Right ventricle myocardium superior (tissue), 1 donor: ENCODE measurements around the gene OR8B8. TPM values are rescaled to one million over a fixed set of nuclear protein-coding genes. Genes with fewer than 3 reads are reported as not detected.
"Not testable (repeated sequence)": the region's sequence is repeated elsewhere in the genome, so short reads cannot be mapped to it uniquely, and the experiment has no call there.

Experiments used
- ATAC-seq: fragments of 200-7000 bp; cut with Tn5 transposase; one replicate; pipeline ENCODE4 v1.9.1; 2020; ENCODE audit warnings: mild to moderate bottlenecking; ENCODE audit not compliant: poor library complexity
- DNase-seq: peaks from one replicate; pipeline ENCODE4 v3.0.0-alpha.2; 2020
- intact Hi-C: fragments of 100-400 bp; cut with DNase I; formaldehyde crosslinking; loops from one replicate; pipeline ENCODE4 v1.11.2; 2022
- total RNA-seq: library from RNA; stranded (reverse); fragmentation: NEBNext Ultra II Directional; extraction: Animal tissue kit (Norgen Biotek cat#: 25700); gene quantifications from one replicate; pipeline ENCODE4 v1.2.1, GENCODE V29; 2021
- donor health status: DM: no; HTN: yes; CAD: no; lungs with severe emphysema.

The OR8B8 gene
- total RNA-seq, 1 donor from 2014 or later: not detected

DNA sequence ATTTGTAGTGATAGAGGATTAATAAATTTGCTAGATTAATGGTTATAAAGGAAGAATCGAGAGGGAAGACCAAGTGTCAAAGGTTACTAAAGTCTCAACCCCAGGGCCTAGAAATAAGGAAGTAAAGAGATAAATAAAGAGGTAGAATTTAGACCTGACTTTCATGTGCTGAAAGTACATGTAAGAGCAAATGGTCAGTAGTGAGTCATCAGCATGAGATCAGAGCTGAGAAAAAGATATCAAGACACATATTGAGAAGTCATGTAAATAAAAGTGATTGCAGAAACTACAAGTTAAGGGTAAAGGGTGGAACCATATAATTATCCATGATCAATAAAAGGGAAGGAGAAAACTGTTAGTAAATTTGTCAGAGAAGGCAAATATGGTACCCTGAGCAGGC is 1.4 kb upstream of the OR8B8 start:
- intact Hi-C loops: no loop called here
- ATAC-seq (no peak), DNase-seq (no peak)

DNA sequence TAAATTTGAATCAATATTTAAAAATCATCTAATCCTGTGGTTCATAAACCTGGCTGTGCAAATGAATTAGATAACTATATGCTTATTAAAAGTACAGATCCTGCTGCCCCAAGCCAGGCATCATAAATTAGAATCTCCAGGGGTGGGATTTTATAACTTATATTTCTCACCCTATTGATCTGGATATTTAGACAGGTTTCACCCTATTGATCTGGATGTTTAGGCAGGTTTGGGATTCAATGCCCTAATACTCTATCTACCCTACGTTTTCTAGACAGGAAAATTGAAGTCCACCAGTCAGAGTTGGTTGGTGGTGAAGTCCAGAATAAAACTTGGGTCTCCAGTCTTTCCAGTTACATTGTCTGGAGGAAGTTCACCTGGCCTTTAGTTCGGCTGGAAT is 2.6 kb downstream of the OR8B8 start:
- no peak for ATAC-seq
- intact Hi-C loops: no loop called here

DNA sequence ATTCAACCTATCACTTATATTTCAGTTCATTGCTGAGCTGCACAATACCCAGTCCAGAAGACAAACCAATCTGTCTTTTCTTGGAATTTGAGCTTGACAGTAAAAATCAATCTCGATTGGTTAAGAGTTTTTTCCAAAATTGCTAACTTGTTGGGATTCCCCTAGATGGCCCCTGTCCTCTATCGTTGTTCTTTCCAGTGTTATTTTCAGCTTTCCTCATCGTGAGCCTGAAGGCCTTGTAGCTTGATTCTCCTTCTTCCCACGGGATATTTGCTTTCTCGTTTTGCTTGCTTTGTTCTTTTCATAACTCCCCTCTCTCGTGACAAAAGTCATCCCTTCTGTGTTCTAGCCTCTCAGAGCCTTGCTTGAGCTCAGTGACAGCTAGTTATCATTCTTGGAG is 3.1 kb downstream of the OR8B8 start:
- intact Hi-C loops: no loop called here
- DNase-seq: no peak
- ATAC-seq: no peak

More for the DNA sequence above, 2.6 kb downstream of the OR8B8 start:
- no peak for DNase-seq

DNA sequence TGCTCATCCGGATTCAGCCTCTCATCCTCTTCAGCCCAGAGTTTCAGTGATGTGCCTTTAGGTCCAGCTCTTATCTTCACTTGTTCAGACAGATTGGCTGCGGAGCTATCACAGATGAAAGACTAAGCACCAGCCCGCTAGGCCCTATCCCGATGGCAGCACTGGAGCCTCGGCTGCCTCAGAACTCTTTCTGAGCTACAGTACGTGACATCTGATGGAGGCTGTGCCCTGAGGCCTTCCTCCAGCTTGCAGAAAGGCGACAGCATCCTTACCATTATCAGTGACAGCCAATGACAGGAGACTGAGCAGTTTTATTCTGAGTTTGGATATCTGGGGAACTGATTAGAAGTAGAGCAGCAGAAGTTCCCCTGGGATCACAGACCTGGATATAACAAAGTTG is 4.0 kb downstream of the OR8B8 start:
- ATAC-seq: no peak
- intact Hi-C loops: no loop called here
- DNase-seq: no peak

DNA sequence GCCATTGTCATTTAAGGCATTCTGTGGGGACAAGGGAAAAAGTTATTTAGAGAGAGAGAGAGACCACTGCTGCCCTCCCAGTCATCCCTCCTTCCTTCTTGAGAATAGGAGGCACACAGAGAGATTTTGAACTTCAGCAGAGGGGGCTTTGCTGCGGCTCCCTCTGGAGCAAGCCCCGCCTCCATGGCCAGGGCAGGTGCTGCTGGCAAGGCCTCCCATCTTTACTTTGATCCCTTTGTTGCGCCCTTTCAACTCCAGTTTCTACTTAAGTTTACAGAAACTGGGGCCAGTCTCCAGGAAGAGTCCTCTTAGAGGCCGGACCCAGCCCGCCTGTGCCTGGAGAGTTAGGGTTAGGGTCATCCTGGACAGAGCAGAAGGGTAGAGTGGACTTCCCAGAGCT is 4.4 kb downstream of the OR8B8 start:
- intact Hi-C loops: no loop called here
- ATAC-seq: no peak
- no peak for DNase-seq

DNA sequence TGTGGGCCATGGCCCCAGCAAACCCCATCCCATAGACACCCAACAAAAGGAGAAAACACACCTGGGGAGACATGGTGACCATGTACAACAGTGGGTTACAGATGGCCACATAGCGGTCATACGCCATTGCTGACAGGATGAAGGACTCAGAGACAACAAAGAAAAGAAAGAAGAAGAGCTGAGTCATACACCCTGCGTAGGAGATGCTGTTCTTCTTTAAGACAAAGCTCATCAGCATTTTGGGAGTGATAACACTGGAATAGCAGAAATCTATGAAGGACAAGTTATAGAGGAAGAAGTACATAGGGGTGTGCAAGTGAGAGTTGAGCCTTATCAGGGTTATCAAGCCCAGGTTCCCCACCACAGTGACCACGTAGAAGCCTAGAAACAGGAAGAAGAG is 4.9 kb downstream of the OR8B8 start:
- no peak for ATAC-seq
- no peak for DNase-seq
- intact Hi-C loops: no loop called here

DNA sequence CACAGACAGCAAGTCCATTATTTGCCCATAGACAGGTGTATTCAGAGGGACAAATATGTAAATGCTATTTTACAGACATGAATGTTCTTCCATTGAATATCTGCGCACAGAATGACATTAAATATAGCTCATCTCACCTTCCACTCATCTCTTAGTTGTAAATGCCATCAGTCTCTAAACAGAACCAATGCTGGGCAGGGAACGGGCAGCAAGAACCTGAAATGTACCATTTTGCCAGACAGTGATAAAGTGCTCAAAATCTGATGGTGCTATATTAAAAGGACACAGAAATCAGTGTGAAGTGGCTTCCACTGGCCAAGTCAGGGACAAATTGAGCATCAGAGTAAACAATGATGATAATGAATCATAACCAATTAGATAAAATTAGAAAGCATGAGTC is 10.8 kb downstream of the OR8B8 start:
- intact Hi-C loops: no loop called here
- DNase-seq (no peak), ATAC-seq (no peak)

DNA sequence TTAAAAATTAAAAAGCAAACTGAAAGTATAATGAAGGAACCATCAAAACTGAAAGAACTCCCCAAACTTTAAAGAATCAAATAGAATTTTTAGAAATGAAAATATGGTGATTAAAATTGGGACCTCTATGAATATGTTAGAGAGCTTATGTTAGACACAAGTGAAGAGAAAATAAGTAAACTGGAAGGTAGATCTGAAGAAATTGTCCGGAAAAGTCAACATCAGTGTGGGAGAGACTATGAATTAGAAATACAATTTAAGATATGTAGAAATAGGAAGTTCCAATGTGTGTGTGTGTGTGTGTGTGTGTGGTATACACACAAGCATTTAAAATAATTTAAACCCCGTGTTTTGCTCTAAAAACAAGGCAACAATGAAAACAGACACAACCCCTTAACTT is 15.9 kb downstream of the OR8B8 start:
- ATAC-seq (no peak), DNase-seq (no peak)
- intact Hi-C loops: no loop called here

DNA sequence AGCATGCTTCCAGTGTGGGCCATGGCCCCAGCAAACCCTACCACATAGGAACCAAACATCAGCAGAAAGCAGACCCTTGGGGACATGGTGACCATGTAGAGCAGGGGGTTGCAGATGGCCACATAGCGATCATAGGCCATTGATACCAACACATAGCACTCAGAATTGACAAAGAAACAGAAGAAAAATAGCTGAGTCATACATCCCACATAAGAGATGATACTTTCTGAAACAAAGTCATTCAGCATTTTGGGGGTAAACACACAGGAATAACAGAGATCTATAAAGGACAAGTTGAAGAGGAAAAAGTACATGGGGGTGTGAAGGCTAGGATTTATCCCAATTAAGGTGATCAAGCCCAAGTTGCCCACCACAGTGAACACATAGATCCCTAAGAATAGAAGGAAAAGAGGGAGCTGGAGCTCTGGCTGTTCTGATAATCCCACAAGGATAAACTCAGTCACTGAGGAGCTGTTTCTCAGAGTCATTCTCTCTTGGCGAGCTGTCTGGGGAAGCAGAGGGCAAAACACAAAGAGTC is 21.0 kb downstream of the OR8B8 start, which contains the start of gene OR8B4:
TSS of gene OR8B4 (minus strand) at position 488 of the 538 bp plus-strand sequence. CDS start at position 488, 0 bp downstream.
- ATAC-seq (no peak), DNase-seq (no peak)
- intact Hi-C loops: no loop called here

DNA sequence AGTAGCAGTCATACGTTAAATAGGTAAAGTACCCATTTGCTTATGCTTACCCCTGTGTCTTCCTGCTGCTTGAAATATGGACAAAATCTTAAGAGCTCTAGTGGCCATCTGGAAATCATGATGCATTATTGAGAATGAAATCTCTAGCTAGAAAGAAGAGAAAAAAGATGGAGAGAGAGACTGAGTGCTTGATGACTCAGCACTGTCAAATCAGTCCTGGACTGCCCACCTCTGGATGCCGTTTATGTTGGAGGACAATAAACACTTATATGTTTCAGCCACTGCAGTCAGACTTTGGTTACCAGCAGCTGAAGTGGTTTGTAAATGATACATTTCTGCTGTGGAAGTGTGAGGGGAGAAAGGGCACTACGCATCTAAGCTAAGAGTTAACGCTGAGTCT is 24.5 kb downstream of the OR8B8 start:
- intact Hi-C loops: no loop called here
- ATAC-seq (no peak), DNase-seq (no peak)

DNA sequence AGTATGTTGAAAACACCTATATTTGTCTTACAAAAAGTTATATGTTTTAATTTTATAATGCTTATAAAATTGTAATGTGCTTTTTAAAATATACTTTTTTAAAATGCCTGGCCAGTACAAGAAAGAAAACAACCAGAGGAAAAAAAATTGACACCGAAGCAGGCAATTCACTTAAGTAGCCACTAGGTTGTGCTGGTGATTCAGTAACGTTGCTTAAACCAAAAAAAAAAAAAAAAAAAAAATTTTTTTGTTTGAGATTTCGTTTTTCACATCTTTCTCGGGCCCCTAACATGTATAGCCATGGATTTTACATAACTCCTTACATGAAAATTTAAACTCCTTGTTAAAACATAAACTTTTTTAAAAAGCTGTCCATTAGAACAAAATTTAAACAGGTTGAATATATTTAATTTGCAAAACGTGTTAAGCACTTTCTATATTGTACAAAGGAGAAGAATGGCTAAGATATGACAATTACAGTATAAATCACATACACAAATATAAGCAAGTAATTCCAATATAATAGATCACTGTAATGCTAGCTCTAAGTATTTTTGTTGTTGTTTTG is 30.1 kb downstream of the OR8B8 start:
- intact Hi-C loops: no loop called here
- DNase-seq (no peak), ATAC-seq (no peak)

DNA sequence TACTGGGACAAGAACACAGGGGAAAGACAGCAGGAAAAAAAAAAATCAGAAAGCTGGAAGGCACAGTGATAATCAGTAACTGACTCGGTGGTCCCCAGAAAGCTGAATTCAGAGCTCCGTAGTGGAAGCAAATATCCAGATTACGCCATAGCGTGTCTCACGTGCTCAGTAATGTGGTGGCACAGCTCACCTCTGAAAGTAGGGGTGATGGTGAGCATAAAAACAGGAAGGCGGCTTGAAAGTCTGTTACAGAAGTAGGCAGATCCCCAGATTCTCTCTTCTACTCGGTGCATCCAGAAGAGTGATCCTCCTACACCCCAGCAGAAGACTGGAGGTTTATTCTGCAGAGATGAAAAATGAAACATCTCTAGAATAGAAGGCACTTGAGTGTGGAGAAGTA is 35.6 kb downstream of the OR8B8 start:
- intact Hi-C loops: loop anchor here (5.0 kb wide), 1 partner anchor 172 kb away; no protein-coding TSS in a partner anchor
- ATAC-seq (no peak), DNase-seq (no peak)

DNA sequence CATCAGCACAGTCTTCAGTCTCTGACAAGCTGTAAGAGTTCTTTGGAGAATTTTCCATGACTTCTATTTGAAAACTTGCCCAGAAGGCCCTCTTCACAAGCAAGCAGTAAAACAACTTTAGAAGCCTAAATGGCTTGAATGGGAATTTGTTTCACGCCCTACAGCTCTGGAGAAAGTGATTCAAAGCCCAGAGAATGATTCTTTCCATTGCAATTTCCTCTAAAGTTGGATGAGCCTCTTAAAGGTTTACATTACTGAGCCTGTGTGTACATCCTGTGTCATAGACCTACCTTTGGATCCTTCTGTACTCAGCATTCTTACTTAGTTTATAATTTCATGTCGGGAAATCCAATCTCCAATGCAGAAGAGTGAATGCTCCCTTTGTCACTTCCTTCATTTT is 39.9 kb downstream of the OR8B8 start:
- no peak for DNase-seq

DNA sequence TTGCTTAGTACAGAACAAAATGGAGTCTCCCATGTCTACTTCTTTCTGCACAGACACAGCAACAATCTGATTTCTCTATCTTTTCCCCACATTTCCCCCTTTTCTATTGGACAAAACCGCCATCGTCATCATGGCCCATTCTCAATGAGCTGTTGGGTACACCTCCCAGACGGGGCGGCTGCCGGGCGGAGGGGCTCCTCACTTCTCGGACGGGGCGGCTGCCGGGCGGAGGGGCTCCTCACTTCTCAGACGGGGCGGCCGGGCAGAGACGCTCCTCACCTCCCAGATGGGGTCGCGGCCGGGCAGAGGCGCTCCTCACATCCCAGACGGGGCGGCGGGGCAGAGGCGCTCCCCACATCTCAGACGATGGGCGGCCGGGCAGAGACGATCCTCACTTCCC is 42.3 kb downstream of the OR8B8 start:
- ATAC-seq, DNase-seq, intact Hi-C loops: not testable (repeated sequence)

More for the DNA sequence above, 39.9 kb downstream of the OR8B8 start:
- ATAC-seq: no peak
- intact Hi-C loops: no loop called here

DNA sequence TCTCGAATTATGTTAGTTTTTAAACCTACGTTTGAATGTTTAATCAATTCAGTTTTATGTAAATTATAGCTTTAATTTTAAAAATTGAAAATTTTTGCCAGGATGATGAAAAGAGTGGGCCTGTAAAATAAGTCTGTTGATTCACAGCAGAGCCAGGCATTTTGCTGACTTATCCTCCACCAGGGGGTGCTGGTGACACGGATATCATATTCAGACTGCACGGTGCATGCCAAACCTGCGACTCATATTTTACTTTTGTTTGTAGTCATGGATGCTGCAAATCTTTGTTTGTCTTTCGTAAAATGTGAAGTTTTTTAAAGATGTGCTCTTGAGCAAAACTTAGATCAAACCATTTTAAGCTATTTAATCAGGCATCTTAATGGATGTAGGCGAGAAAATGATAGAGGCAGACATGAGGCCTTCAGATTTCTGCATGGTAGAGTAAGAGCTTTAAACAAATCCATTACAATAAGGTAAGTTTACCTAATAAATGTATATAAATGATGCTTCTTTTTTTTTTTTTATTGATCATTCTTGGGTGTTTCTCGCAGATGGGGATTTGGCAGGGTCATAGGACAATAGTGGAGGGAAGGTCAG is 43.1 kb downstream of the OR8B8 start:
- DNase-seq (peak; percentile 40), ATAC-seq (no peak)
- intact Hi-C loops: no loop called here

DNA sequence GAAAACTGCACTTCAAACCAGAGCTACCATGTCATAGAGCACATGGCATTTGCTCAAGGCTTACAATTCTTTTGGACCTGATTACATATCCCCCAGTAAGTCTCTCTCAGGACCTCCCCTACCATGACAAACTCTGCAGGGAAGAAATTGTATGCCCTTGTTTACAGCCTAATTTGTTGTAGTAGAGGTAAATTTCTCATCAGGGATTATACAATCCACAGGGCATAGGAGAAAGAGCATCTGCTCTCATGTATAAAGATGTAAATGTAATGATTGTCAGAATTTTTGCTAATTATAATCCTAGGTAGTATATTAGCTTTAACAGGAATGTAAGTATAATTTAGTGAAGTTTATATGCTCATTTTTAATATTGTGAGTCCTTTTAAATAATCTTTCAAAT is 46.6 kb downstream of the OR8B8 start, which contains the start of gene OR8B3:
TSS of gene OR8B3 (minus strand) at position 101 of the 400 bp plus-strand sequence. CDS start 1,673 bp downstream, outside the sequence.
- DNase-seq: no peak
- ATAC-seq: no peak
- intact Hi-C loops: no loop called here

DNA sequence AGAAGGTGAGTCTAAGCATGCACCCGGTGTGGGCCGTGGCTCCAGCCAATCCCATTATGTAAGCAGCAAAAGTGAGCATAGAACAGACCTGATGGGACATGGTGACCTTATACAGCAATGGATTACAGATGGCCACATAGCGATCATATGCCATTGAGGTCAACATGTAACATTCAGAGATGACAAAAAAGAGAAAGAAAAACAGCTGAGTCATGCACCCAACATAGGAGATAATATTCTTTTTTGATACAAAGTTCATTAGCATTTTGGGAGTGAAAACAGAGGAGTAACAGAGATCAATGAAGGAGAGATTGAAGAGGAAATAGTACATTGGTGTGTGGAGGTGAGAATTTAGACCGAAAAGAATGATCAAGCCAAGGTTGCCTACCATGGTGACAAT is 48.6 kb downstream of the OR8B8 start:
- ATAC-seq, DNase-seq, intact Hi-C loops: not testable (repeated sequence)

DNA sequence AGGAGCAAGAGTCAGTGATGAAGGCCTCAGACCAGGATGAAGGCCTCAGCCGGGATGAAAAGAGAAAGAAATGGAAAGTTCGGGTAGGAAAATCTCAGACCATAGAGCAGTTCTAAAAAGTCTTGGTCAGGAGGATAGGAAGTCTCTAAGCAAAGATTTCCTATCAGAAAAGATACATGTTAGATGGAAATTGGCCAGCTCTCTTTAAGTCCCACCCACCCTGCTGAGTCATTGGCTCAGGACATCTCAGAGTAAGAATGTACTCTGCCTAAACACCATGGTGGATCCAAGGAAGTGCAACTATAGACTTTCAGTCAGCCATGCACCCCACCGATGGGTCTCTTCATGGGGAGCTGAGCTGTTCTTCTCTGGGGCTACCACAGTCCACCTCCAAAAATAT is 51.1 kb downstream of the OR8B8 start:
- no peak for DNase-seq

More for the DNA sequence above, 51.1 kb downstream of the OR8B8 start:
- no peak for ATAC-seq
- intact Hi-C loops: no loop called here
